NCI-H748 (cell line): Measurements from ENCODE around the gene FBXO34.
"Not testable (repeated sequence)": the region's sequence is repeated elsewhere in the genome, so short reads cannot be mapped to it uniquely, and the experiment has no call there.

Experiments
- DNase-seq: peaks from one replicate; lab custom pipeline; 2025; ENCODE audit not compliant: unreplicated experiment; lab: John Stamatoyannopoulos, UW

Gene FBXO34

GRCh38 chr14:55309154-55309553 lies 37.9 kb downstream of the FBXO34 start:
- no peak for DNase-seq

DNA sequence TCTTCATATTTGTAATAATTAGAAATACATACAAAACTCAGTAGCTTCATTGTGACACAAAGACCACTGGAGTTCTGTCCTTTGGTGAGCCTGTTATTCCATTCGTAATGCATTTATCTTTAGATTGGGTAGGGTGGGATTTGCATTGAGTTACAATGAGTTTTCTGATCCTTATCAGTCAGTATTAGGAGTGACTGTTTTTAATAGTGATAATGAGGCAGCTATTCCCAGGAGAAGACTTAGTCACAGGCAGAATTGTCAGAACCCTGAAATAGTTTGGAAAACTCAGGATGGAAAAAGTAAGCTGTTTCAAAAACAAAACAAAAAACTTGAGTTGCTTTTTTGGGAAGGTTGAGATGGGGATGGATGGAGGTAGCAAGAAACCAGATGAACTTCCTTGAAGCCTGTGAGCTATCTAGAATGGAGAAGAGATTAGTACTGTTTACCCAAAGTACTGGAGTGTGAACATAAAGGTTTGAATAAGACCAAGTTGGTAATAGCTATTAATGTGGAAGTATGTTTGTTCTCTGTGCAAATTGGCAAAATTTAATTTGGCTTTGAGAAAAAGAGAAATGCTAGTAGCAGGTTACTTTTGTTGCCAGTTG lies 38.6 kb downstream of the FBXO34 start:
- DNase-seq = no peak

DNA sequence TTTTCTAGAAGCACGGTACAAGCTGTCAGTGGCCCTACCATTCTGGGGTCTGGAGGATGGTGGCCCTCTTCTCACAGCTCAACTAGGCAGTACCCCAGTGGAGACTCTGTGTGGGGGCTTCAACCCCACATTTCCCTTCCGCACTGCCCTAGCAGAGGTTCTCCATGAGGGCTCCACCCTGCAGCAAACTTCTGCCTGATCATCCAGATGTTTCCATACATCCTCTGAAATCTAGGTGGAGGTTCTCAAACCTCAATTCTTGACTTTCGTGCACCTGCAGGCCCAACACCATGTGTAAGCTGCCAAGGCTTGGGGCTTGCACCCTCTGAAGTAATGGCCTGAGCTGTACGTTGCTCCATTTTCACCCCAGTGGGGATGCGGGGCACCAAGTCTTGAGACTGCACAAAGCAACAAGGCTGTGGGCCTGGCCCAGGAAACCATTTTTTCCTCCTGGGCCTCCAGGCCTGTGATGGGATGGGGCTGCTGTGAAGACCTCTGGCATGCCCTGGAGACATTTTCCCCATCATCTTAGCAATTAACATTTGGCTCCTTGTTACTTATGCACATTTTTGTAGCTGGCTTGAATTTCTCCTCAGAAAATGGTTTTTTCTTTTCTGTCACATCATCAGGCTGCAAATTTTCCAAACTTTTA lies 41.3 kb downstream of the FBXO34 start:
- not testable (repeated sequence) for DNase-seq

- no peak for DNase-seq
Observed at GRCh38 chr14:55313480-55313879, 42.3 kb downstream of the FBXO34 start.

GRCh38 chr14:55314449-55314848 lies 43.2 kb downstream of the FBXO34 start:
- no peak for DNase-seq

- no peak for DNase-seq
Observed at GRCh38 chr14:55316564-55316963, 45.3 kb downstream of the FBXO34 start.

DNA sequence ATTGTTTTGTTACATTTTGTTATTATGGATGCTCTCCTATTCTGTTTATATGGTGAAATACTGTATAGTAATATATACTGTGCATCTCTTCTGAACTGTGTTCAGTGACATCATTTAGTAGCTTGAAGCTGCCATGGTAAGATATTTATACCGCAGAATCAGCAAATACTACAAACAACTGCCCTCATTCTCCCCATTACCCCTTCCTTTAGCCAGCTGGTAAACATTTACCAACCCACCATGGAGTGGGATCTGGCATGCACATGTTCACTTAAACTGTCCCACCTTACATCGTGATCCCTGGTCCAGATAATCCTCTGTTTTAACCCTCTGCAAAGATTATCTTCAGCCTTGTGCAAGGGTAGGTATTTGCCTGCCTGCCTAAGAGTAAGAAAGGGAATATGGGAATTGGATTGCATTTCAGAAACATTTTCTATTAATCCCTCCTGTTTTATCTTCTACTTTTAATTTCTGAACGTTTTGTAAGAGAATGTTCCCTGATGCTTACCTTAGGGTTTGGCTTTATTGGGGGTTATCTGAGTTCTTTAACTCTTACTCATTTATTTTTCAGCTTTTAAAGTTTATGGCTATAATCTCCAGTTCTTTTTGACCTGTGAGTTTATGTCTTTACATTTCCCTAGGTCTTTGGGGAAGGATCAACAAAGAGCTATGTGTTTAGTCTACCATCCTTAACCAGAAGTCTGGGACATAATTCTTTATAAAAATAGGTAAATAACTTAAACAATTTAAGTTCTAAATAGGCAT lies 46.5 kb downstream of the FBXO34 start:
- DNase-seq = no peak

DNA sequence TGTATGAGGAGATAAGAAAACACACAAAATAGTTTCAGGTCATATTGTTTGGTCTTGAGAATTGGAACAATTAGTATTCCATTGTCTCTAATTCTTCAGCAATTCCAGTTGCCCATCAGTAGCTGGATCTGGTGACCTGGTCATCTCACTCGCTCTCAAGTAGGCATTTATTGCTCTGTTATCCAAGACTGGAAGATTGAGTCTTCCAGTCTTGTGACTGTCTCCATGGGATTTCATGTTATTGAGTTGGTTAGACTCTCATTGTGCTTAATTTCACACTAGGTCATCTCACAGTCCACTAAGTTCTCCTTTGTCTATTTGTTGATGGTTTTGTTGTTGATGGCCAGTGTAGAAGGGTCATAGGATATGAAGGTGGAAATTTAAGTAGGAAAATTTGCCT lies 47.5 kb downstream of the FBXO34 start:
- no peak for DNase-seq

GRCh38 chr14:55323910-55324309 lies 52.7 kb downstream of the FBXO34 start:
- no peak for DNase-seq

DNA sequence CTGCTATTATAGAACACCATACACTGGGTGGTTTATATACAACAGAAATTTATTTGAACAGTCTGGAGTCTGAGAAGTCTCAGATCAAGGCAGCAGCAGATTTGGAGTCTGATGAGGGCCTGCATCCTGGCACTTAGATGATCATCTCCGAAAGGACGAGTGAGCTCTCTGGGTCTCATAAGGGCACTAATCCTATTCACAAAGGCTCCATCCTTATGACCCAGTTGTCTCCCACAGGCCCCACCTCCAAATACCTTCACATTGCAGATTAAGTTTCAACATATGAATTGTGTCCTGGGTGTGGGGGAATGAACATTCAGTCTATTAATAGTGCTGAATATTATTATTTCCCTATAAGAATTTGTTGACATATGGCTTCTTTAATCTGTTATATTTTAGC lies 53.6 kb downstream of the FBXO34 start:
- DNase-seq = no peak

GRCh38 chr14:55327179-55327578 lies 56.0 kb downstream of the FBXO34 start:
- no peak for DNase-seq

DNA sequence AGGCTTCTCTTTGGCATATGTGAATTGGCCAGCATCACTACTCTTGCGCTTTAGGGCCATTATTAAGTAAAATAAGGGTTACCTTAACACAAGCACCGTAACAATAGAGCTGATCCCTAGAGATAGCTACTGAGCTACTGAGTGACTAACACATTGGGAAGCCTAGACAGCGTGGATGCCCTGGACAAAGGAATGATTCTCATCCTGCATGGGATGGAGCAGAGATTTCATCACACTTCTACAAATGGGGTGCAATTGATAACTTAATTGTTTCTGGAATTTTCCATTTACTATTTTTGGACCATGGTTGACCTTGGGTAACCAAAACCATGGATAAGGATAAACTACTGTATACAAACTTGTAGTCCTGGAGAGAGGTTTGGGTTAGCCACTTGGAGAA lies 57.1 kb downstream of the FBXO34 start:
- no peak for DNase-seq

DNA sequence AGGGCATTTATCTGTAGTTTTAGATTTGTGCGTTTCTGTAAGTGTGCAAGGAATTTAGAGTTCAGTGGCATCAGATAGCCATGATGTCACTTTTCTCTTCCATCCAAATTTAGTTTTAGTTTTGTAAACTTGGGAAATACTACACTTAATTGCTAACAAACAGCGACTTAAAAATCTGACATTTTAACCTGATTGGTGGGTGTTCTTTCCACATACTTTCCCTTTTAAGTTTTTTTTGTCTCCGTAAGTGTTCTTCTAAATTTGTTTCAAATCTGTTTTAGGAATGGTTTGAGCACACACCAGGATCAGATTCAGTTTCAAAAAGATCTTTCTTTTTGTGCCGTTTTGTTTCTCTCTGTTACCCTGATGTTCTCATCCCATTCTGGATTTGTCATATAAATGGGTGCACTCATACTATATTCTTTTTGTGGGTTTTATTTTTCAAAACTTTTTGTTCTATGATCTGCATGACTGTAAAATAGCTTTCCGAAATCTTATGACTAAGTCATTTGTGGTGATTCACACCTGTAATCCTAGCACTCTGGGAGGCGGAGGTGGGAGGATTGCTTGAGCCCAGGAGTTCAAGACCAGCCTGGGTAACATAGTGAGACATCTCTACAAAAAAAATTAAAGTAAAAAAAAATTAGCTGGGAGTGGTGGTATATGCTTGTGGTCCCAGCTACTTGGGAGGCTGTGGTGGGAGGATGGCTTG lies 58.9 kb downstream of the FBXO34 start:
- DNase-seq = no peak

DNA sequence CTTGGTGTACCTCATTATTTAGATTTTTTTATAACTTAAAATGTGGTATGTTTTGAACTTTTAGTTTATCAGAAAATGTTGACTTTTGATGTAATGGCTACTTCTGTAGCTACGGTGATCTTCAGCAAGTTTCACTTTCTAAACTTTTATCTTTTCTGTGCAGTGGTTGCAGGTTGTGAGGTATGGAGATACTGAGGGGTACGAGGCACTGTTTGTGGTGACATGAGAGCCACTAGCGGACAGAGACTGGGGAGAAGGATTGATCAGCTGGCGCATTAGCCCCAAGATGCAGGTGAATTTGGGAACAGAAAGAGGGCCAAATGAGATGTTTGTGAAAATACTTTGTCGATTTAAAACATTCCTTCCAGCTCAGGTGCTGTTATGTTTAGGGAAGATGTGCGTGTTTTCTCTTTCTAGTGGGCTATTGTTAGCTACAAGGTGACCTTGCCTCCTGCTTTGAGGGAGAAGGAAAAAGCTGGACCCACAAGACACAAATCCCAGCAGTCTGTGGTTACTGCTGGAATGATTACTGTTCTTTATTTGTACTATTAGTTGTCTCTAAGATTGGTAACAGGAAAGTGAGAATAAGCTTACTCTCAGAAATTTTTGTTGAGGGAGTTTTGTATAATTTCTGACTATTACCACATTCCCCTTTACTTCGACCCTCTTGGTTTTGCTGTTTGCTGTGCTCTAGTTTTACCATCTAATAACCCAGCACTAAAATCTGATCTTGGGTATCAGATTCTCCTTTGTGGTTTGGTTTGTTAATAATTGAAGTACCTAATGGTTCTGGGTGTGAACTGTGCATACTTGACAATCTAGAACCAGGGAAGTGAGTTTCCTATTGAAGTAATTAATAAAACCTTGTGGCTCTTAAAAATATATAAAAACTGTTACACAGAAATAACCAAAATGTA lies 61.7 kb downstream of the FBXO34 start:
- no peak for DNase-seq

DNA sequence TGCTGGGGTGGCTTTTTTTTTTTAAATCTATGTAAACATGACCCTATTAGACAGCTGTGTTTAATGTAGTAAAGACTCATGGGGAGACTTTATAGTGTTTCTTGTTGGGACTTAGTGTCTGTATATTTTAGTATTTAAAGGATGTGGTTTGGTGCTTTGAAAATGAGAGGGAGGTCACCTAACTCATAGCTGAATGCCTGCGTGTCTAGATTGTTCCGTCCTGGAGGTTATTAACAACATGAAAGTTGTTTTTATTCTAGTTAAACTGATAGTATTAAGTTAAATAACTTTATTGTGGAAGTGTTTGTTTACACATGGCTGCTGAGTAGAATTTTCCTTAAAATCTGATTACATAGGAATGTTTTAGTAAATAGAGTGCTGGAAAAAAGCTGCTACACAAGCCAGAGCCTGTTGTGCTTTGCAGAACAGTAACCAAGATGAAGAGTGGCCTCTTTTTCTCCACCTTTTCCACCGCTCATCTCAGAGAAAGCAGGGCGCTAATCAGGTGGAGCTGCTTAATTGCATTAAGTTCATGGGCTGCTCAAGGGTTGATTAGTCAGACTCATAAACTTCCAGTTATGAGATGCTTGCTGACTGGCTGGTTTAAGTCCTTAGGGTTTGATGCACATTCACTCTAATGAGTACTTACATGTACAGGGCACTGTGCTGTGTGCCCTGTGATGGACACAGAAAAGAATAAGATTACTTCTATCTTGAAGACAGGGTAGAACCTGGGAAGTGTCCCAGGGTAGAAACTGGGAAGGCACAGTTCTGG lies 62.7 kb downstream of the FBXO34 start:
- DNase-seq = no peak

GRCh38 chr14:55336162-55336561 lies 64.9 kb downstream of the FBXO34 start:
- DNase-seq = no peak

- DNase-seq = no peak
Observed at GRCh38 chr14:55336691-55337090, 65.5 kb downstream of the FBXO34 start.

GRCh38 chr14:55339770-55340169 lies 68.5 kb downstream of the FBXO34 start:
- no peak for DNase-seq

DNA sequence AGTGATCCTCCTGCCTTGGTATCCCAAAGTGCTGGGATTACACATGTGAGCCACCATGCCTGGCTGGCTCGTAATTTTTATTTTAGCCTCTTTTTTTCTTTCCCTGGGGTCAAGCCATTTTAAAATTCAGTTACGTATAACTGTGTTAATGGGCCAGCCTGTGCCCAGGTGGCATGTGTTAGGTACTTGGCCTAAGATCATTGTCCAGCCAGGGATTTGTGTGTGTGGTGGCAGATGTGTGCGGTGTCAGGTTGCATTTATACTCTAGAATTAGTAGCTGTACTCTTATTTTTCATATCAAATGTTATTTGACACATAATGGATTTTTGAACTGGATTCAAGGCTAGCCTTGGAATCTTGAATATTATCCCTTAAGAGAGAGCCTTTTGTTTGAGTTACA lies 69.3 kb downstream of the FBXO34 start:
- DNase-seq = peak; percentile 55

DNA sequence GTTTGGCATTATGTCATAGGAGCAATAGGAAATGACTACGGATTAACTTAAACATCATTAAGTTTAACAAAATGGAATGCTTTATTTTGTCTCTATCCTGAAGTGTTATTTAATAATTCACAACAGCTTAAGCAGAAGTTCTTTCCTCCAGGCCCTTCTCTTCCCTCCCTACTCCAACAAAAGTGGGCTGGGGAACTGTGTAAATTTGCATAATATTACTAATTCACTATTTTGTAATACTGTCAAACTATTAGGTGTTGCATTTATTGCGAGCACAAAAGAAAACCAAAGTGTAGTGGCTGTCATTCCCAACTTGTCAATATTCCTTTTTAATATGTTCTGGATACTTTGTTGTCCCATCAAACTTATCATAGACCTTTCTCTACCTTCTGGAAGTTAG lies 70.6 kb downstream of the FBXO34 start:
- no peak for DNase-seq
